Measurements from ENCODE around the gene GPR84. TPM values are rescaled to one million over a fixed set of nuclear protein-coding genes. Genes with fewer than 3 reads are reported as not detected.

GPR84 gene
- polyA plus RNA-seq, 2 of the 4 experiments (the other 2 are of a cell fraction), result not detected

- ChIA-PET POLR2A (interaction anchor here (1.2 kb wide), 1 partner anchor 18 kb away, joined by 8 read pairs; no protein-coding TSS in a partner anchor), CTCF (interaction anchor here (0.8 to 5.8 kb wide), 11 partner anchors 7 to 89 kb away, joined by 3 to 52 read pairs (median 6); partner anchors contain the start of gene COPZ1)
- Histone ChIP-seq H3K27ac (no peak overlapping the region), H3K9me3 (no peaks in the 10 kb centered on the region), H3K4me1 (no peaks in the 10 kb centered on the region), H3K4me2 (no peak overlapping the region), H3K4me3 (no peak overlapping the region)
- 91% methylated on average over 7 of the region's 7 CpGs for WGBS (ENCODE audit: missing lambda C conversion rate)
- TF ChIP-seq CBX8 (IDR thresholded peaks at IDR 0.05) (no peak), MAZ (IDR thresholded peaks at IDR 0.05; ENCODE audit: borderline replicate concordance, low read depth, low read length) (no peak), NPAS2 (CRISPR knock-in tag; IDR thresholded peaks at IDR 0.05; ENCODE audit: borderline replicate concordance) (no peak), FOSB (CRISPR knock-in tag; IDR thresholded peaks at IDR 0.05) (no peak)
- FAIRE-seq, result no peak
- DNase-seq (ENCODE audit: low read depth in 1 of 2, low spot score in 1 of 2), result no peak
- no peak for ATAC-seq
Measured at GRCh38 chr12:54340846-54341245, 23.4 kb downstream of the GPR84 start.

- ChIA-PET POLR2A (no interaction called here), CTCF (interaction anchor here (1.0 to 8.3 kb wide), 5 partner anchors 14 to 100 kb away, joined by 3 to 125 read pairs (median 22); partner anchors contain the start of gene COPZ1)
- DNase-seq (ENCODE audit: low read depth in 1 of 2, low spot score in 1 of 2) (no peak), ATAC-seq (no peak), FAIRE-seq (no peak)
- TF ChIP-seq TFCP2L1 (CRISPR knock-in tag; IDR thresholded peaks at IDR 0.05) (no peak), JUNB (IDR thresholded peaks at IDR 0.05) (no peak), ZSCAN20 (CRISPR knock-in tag; IDR thresholded peaks at IDR 0.05) (no peak), ZNF302 (CRISPR knock-in tag; IDR thresholded peaks at IDR 0.05) (no peak), NPAS2 (CRISPR knock-in tag; IDR thresholded peaks at IDR 0.05; ENCODE audit: borderline replicate concordance) (no peak), BCL3 (IDR thresholded peaks at IDR 0.05) (no peak), KDM1A (IDR thresholded peaks at IDR 0.05; ENCODE audit: low read depth) (no peak), EP300 (IDR thresholded peaks at IDR 0.05) (no peak), CHD4 (IDR thresholded peaks at IDR 0.05; ENCODE audit: borderline replicate concordance) (no peak)
- TF ChIP-seq, protein P1, sequence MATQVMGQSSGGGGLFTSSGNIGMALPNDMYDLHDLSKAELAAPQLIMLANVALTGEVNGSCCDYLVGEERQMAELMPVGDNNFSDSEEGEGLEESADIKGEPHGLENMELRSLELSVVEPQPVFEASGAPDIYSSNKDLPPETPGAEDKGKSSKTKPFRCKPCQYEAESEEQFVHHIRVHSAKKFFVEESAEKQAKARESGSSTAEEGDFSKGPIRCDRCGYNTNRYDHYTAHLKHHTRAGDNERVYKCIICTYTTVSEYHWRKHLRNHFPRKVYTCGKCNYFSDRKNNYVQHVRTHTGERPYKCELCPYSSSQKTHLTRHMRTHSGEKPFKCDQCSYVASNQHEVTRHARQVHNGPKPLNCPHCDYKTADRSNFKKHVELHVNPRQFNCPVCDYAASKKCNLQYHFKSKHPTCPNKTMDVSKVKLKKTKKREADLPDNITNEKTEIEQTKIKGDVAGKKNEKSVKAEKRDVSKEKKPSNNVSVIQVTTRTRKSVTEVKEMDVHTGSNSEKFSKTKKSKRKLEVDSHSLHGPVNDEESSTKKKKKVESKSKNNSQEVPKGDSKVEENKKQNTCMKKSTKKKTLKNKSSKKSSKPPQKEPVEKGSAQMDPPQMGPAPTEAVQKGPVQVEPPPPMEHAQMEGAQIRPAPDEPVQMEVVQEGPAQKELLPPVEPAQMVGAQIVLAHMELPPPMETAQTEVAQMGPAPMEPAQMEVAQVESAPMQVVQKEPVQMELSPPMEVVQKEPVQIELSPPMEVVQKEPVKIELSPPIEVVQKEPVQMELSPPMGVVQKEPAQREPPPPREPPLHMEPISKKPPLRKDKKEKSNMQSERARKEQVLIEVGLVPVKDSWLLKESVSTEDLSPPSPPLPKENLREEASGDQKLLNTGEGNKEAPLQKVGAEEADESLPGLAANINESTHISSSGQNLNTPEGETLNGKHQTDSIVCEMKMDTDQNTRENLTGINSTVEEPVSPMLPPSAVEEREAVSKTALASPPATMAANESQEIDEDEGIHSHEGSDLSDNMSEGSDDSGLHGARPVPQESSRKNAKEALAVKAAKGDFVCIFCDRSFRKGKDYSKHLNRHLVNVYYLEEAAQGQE (IDR thresholded peaks at IDR 0.05), result no peak
- Histone ChIP-seq H3K4me3 (no peak overlapping the region), H3K4me1 (0 out of 3 replicates have a peak, but pooled peaks cover 2% of the 10 kb centered on the region), H3K4me2 (no peak overlapping the region), H3K9me3 (no peaks in the 10 kb centered on the region), H3K27ac (no peak overlapping the region)
- WGBS (ENCODE audit: missing lambda C conversion rate), result 95% methylated on average over 4 of the region's 4 CpGs
Measured at GRCh38 chr12:54338698-54339296, 25.5 kb downstream of the GPR84 start.

GRCh38 chr12:54337854-54338650 is 26.2 kb downstream of the GPR84 start:
- TF ChIP-seq TFCP2L1 (CRISPR knock-in tag; IDR thresholded peaks at IDR 0.05) (no peak), POLR2A (IDR thresholded peaks at IDR 0.05; ENCODE audit: low read length) (no peak), HOXA7 (CRISPR knock-in tag; IDR thresholded peaks at IDR 0.05) (no peak), NR3C1 (IDR thresholded peaks at IDR 0.05) (no peak), SMC3 (IDR thresholded peaks at IDR 0.05) (no peak), CBX8 (IDR thresholded peaks at IDR 0.05) (no peak), FOXS1 (CRISPR knock-in tag; IDR thresholded peaks at IDR 0.05) (no peak), FOSB (CRISPR knock-in tag; IDR thresholded peaks at IDR 0.05) (no peak), MAX (IDR thresholded peaks at IDR 0.05) (no peak), EHMT2 (IDR thresholded peaks at IDR 0.05; ENCODE audit: low read depth) (no peak), CBX2 (IDR thresholded peaks at IDR 0.05; ENCODE audit: borderline replicate concordance, low read depth) (no peak)
- TF ChIP-seq, protein P2, sequence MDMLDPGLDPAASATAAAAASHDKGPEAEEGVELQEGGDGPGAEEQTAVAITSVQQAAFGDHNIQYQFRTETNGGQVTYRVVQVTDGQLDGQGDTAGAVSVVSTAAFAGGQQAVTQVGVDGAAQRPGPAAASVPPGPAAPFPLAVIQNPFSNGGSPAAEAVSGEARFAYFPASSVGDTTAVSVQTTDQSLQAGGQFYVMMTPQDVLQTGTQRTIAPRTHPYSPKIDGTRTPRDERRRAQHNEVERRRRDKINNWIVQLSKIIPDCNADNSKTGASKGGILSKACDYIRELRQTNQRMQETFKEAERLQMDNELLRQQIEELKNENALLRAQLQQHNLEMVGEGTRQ (IDR thresholded peaks at IDR 0.05), result no peak
- TF ChIP-seq, protein P3, sequence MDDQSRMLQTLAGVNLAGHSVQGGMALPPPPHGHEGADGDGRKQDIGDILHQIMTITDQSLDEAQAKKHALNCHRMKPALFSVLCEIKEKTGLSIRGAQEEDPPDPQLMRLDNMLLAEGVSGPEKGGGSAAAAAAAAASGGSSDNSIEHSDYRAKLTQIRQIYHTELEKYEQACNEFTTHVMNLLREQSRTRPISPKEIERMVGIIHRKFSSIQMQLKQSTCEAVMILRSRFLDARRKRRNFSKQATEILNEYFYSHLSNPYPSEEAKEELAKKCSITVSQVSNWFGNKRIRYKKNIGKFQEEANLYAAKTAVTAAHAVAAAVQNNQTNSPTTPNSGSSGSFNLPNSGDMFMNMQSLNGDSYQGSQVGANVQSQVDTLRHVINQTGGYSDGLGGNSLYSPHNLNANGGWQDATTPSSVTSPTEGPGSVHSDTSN (IDR thresholded peaks at IDR 0.05), result no peak
- TF ChIP-seq, protein P4, sequence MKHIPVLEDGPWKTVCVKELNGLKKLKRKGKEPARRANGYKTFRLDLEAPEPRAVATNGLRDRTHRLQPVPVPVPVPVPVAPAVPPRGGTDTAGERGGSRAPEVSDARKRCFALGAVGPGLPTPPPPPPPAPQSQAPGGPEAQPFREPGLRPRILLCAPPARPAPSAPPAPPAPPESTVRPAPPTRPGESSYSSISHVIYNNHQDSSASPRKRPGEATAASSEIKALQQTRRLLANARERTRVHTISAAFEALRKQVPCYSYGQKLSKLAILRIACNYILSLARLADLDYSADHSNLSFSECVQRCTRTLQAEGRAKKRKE (CRISPR knock-in tag; IDR thresholded peaks at IDR 0.05; ENCODE audit: low read depth), result no peak
- H3K4me2 ChIP-seq, result no peak overlapping the region
- H3K9me3 ChIP-seq, result no peaks in the 10 kb centered on the region
- ATAC-seq, result no peak
- H3K27ac ChIP-seq, result no peak overlapping the region
- ChIA-PET POLR2A (interaction anchor here (0.6 to 1.9 kb wide), 3 partner anchors 13 to 57 kb away, joined by 3 to 10 read pairs (median 3); partner anchors contain the start of genes COPZ1 and HNRNPA1), CTCF (interaction anchor here (1.0 to 8.3 kb wide), 12 partner anchors 9 to 101 kb away, joined by 3 to 125 read pairs (median 10); partner anchors contain the start of gene COPZ1)
- 0 out of 3 replicates have a peak, but pooled peaks cover 2% of the 10 kb centered on the region for H3K4me1 ChIP-seq
- no peak for FAIRE-seq
- DNase-seq (ENCODE audit: low read depth in 1 of 2, low spot score in 1 of 2), result no peak
- no peak overlapping the region for H3K4me3 ChIP-seq
- 91% methylated on average over 3 of the region's 3 CpGs for WGBS (ENCODE audit: missing lambda C conversion rate)
